HEK293T (cell line): ENCODE measurements around the gene SIAH1.
"Not testable (repeated sequence)": the region's sequence is repeated elsewhere in the genome, so short reads cannot be mapped to it uniquely, and the experiment has no call there.

Source experiments
- CTCF ChIA-PET: fragments of 350-600 bp; formaldehyde crosslinking; extraction: SDS; loops from one replicate; lab custom pipeline; 2021; ENCODE audit warnings: antibody characterized with exemption, inconsistent platforms; lab: Yijun Ruan, JAX
- POLR2A ChIA-PET: fragments of 350-600 bp; formaldehyde crosslinking; extraction: SDS; loops from one replicate; lab custom pipeline; 2020; ENCODE audit warnings: antibody characterized with exemption, inconsistent platforms; lab: Yijun Ruan, JAX
- DNase-seq: peaks from one replicate; pipeline ENCODE4 v3.0.0; 2012; ENCODE audit warnings: mixed read lengths; ENCODE audit errors: extremely low spot score
- ARNT ChIP-seq: fragments of 450-650 bp; IDR thresholded peaks from 2 replicates; pipeline ENCODE4 v1.6.1; 2017; ENCODE audit warnings: mild to moderate bottlenecking
- BHLHE40 ChIP-seq: fragments of 450-650 bp; IDR thresholded peaks from 2 replicates; pipeline ENCODE4 v1.6.1; 2016; ENCODE audit warnings: mild to moderate bottlenecking, moderate library complexity, borderline replicate concordance
- CTBP1 ChIP-seq: fragments of 450-650 bp; IDR thresholded peaks from 2 replicates; pipeline ENCODE4 v1.6.1; 2016; ENCODE audit warnings: borderline replicate concordance
- ELF4 ChIP-seq: fragments of 450-650 bp; IDR thresholded peaks from 2 replicates; pipeline ENCODE4 v1.6.1; 2017; ENCODE audit warnings: antibody characterized with exemption
- FOXA1 ChIP-seq: fragments of 450-650 bp; IDR thresholded peaks from 2 replicates; pipeline ENCODE4 v1.6.1; 2016; ENCODE audit warnings: mild to moderate bottlenecking
- FOXK2 ChIP-seq: fragments of 450-650 bp; IDR thresholded peaks from 2 replicates; pipeline ENCODE4 v1.6.1; 2016; ENCODE audit warnings: mild to moderate bottlenecking
- FOXM1 ChIP-seq: fragments of 450-650 bp; IDR thresholded peaks from 2 replicates; pipeline ENCODE4 v1.6.1; 2017; ENCODE audit warnings: mild to moderate bottlenecking, borderline replicate concordance
- HDGF ChIP-seq: fragments of 450-650 bp; IDR thresholded peaks from 2 replicates; pipeline ENCODE4 v1.6.1; 2017; ENCODE audit warnings: antibody characterized with exemption, borderline replicate concordance
- L3MBTL2 ChIP-seq: fragments of 450-650 bp; conservative IDR thresholded peaks from 2 replicates; pipeline ENCODE4 v1.6.1; 2016; ENCODE audit warnings: mild to moderate bottlenecking
- LEF1 ChIP-seq: fragments of 450-650 bp; IDR thresholded peaks from 2 replicates; pipeline ENCODE4 v1.6.1; 2017; ENCODE audit warnings: mild to moderate bottlenecking, borderline replicate concordance
- NFRKB ChIP-seq: fragments of 450-650 bp; IDR thresholded peaks from 2 replicates; pipeline ENCODE4 v1.6.1; 2016; ENCODE audit warnings: mild to moderate bottlenecking, moderate library complexity
- PKNOX1 ChIP-seq: fragments of 450-650 bp; IDR thresholded peaks from 2 replicates; pipeline ENCODE4 v1.6.1; 2016
- SP1 ChIP-seq: fragments of 450-650 bp; IDR thresholded peaks from 2 replicates; pipeline ENCODE4 v1.6.1; 2017
- SUZ12 ChIP-seq: fragments of 450-650 bp; IDR thresholded peaks from 2 replicates; pipeline ENCODE4 v1.6.1; 2016; ENCODE audit warnings: mild to moderate bottlenecking
- TARDBP ChIP-seq: fragments of 450-650 bp; IDR thresholded peaks from 2 replicates; pipeline ENCODE4 v1.6.1; 2016
- ZNF384 ChIP-seq: fragments of 450-650 bp; IDR thresholded peaks from 2 replicates; pipeline ENCODE4 v1.6.1; 2016

The SIAH1 gene

GRCh38 chr16:48377301-48377700 is 7.9 kb downstream of the SIAH1 start:
- not testable (repeated sequence) for DNase-seq
- ChIA-PET CTCF (interaction anchor here (0.7 kb wide), 2 partner anchors 125 to 146 kb away, joined by 3 to 4 read pairs; no protein-coding TSS in a partner anchor), POLR2A (interaction anchor here (1.3 to 2.8 kb wide), 2 partner anchors 9 to 12 kb away, joined by 6 to 12 read pairs; partner anchors contain the start of gene SIAH1)
- TF ChIP-seq ZNF384 = peak; percentile 15; the same call in 1 of the 2 replicates

GRCh38 chr16:48374255-48374654 is 11.0 kb downstream of the SIAH1 start:
- CTCF ChIA-PET = no interaction called here
- DNase-seq = no peak
- TF ChIP-seq SP1 (no peak), FOXK2 (no peak), ZNF384 (no peak), FOXM1 (no peak), SUZ12 (no peak), FOXA1 (no peak), NFRKB (no peak), ELF4 (no peak), TARDBP (no peak), BHLHE40 (no peak), LEF1 (no peak), CTBP1 (no peak), ARNT (no peak), PKNOX1 (no peak), HDGF (no peak)
- POLR2A ChIA-PET = no interaction called here

GRCh38 chr16:48373258-48374029 is 11.8 kb downstream of the SIAH1 start:
- DNase-seq = no peak
- CTCF ChIA-PET = no interaction called here
- TF ChIP-seq FOXA1 (no peak), HDGF (no peak), NFRKB (no peak), ARNT (no peak), FOXK2 (no peak), CTBP1 (no peak), FOXM1 (no peak), SUZ12 (no peak), BHLHE40 (no peak), L3MBTL2 (no peak), TARDBP (no peak)
- POLR2A ChIA-PET = no interaction called here

GRCh38 chr16:48372744-48373143 is 12.5 kb downstream of the SIAH1 start:
- no peak for TF ChIP-seq ARNT
- ChIA-PET POLR2A (no interaction called here), CTCF (no interaction called here)
- no peak for DNase-seq

GRCh38 chr16:48371393-48371780 is 13.8 kb downstream of the SIAH1 start:
- ChIA-PET CTCF (interaction anchor here (0.6 kb wide), 1 partner anchor 159 kb away, joined by 11 read pairs; no protein-coding TSS in a partner anchor), POLR2A (interaction anchor here (1.9 kb wide), 1 partner anchor 14 kb away, joined by 5 read pairs; the partner anchor contains the start of gene SIAH1)
- TF ChIP-seq HDGF = no peak
- TF ChIP-seq PKNOX1 = no peak
- TF ChIP-seq NFRKB = no peak
- no peak for DNase-seq

GRCh38 chr16:48370668-48371392 is 14.4 kb downstream of the SIAH1 start:
- POLR2A ChIA-PET = interaction anchor here (1.9 kb wide), 1 partner anchor 15 kb away, joined by 5 read pairs; the partner anchor contains the start of gene SIAH1
- not testable (repeated sequence) for DNase-seq
- CTCF ChIA-PET = interaction anchor here (0.6 kb wide), 2 partner anchors 14 to 159 kb away, joined by 3 to 11 read pairs; no protein-coding TSS in a partner anchor

GRCh38 chr16:48370229-48370628 is 15.0 kb downstream of the SIAH1 start:
- CTCF ChIA-PET = interaction anchor here (0.9 kb wide), 1 partner anchor 253 kb away, joined by 5 read pairs; no protein-coding TSS in a partner anchor
- POLR2A ChIA-PET = interaction anchor here (1.9 kb wide), 1 partner anchor 15 kb away, joined by 5 read pairs; the partner anchor contains the start of gene SIAH1
- TF ChIP-seq SUZ12 = no peak
- TF ChIP-seq PKNOX1 = no peak
- no peak for TF ChIP-seq TARDBP
- no peak for TF ChIP-seq FOXA1
- TF ChIP-seq SP1 = no peak
- no peak for TF ChIP-seq ZNF384
- no peak for TF ChIP-seq ELF4
- no peak for TF ChIP-seq LEF1
- no peak for TF ChIP-seq BHLHE40
- no peak for TF ChIP-seq FOXK2
- TF ChIP-seq CTBP1 = no peak
- TF ChIP-seq L3MBTL2 = no peak
- TF ChIP-seq FOXM1 = no peak
- no peak for TF ChIP-seq NFRKB
- TF ChIP-seq ARNT = no peak
- TF ChIP-seq HDGF = no peak

More at GRCh38 chr16:48370229-48370628, 15.0 kb downstream of the SIAH1 start:
- DNase-seq = no peak
